Epithelial cell of proximal tubule (primary cell): ENCODE measurements around the gene SYCP1. TPM values are rescaled to one million over a fixed set of nuclear protein-coding genes. Genes with fewer than 3 reads are reported as not detected.
"Not testable (repeated sequence)": the region's sequence is repeated elsewhere in the genome, so short reads cannot be mapped to it uniquely, and the experiment has no call there.

ENCODE experiments used
- DNase-seq: peaks from one replicate; pipeline ENCODE4 v3.0.0-alpha.2; 2011; ENCODE audit warnings: low read depth
- H3K4me3 ChIP-seq: 2 replicates; pipeline ENCODE4 v1.5.1; 2011; ENCODE audit warnings: low read depth, mild to moderate bottlenecking, low read length
- CTCF ChIP-seq: conservative IDR thresholded peaks from 2 replicates; pipeline ENCODE4 v1.5.1; 2012; ENCODE audit warnings: low read depth, mild to moderate bottlenecking, low read length
- total RNA-seq: library from RNA; depleted of rRNA; stranded (reverse); fragments of >200 nt; gene quantifications from 2 replicates; pipeline ENCODE4 v1.2.3, GENCODE V29; 2015

The SYCP1 gene
- total RNA-seq, 1 donor from 2014 or later, result not detected

GRCh38 chr1:114988095-114988494, 133.4 kb downstream of the SYCP1 start:
- no peak for TF ChIP-seq CTCF
- no peak for DNase-seq
- no peak overlapping the region for H3K4me3 ChIP-seq

DNA sequence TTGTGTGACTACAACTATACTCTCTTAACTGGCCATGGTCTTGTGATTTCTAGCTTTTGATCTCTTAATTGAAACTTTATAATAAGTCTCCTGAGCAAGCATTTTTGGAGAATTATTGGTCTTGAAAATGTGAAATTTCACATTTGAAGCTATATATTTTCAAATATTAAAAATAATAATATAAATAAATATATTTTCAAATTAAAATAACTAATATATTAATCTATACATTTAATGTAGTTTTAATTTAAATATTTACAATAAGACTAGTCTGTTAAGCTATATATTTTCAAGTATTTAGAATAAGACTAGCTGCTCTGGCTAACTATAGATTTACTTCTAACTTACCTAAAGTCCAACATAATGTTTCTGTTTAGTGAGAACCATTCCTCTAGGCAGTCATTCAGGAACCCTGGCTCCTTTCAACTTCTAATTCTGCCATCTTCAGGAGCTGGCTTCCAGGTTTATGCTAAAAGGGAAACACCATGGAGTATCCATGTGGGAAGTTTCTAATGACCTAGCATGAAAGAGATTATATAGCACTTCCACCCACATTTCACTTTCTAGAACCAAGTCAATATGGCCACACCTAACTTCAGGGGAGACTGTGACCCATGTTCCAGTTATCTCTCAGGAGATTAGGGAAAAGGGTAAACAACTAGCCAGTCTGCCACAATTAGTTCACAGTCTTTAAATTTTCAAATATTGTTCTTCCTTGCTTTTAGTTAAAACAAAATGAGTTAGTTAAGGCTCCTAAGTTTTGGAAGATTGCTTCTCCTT, 143.0 kb downstream of the SYCP1 start:
- TF ChIP-seq CTCF, result no peak

GRCh38 chr1:115006191-115006590, 151.5 kb downstream of the SYCP1 start:
- no peak overlapping the region for H3K4me3 ChIP-seq
- no peak for TF ChIP-seq CTCF
- no peak for DNase-seq

More for the DNA sequence above, 143.0 kb downstream of the SYCP1 start:
- no peak for DNase-seq
- H3K4me3 ChIP-seq, result no peak overlapping the region

- DNase-seq, result no peak
- no peak for TF ChIP-seq CTCF
- H3K4me3 ChIP-seq, result no peak overlapping the region
Measured at GRCh38 chr1:115012006-115012405, 157.3 kb downstream of the SYCP1 start.

GRCh38 chr1:115012434-115012833, 157.8 kb downstream of the SYCP1 start:
- no peak for TF ChIP-seq CTCF
- no peak for DNase-seq
- H3K4me3 ChIP-seq, result no peak overlapping the region

GRCh38 chr1:115013792-115014191, 159.1 kb downstream of the SYCP1 start:
- TF ChIP-seq CTCF, result no peak
- no peak overlapping the region for H3K4me3 ChIP-seq
- DNase-seq, result no peak

GRCh38 chr1:115019549-115019948, 164.9 kb downstream of the SYCP1 start:
- H3K4me3 ChIP-seq, DNase-seq: not testable (repeated sequence)
